GM21619 (cell line): ENCODE data around the gene LZTS2.

ENCODE experiments used
- ATAC-seq: cut with Tn5 transposase; IDR thresholded peaks from one replicate; pipeline ENCODE4 v1.9.1; 2021; ENCODE audit not compliant: unreplicated experiment

The LZTS2 gene

DNA sequence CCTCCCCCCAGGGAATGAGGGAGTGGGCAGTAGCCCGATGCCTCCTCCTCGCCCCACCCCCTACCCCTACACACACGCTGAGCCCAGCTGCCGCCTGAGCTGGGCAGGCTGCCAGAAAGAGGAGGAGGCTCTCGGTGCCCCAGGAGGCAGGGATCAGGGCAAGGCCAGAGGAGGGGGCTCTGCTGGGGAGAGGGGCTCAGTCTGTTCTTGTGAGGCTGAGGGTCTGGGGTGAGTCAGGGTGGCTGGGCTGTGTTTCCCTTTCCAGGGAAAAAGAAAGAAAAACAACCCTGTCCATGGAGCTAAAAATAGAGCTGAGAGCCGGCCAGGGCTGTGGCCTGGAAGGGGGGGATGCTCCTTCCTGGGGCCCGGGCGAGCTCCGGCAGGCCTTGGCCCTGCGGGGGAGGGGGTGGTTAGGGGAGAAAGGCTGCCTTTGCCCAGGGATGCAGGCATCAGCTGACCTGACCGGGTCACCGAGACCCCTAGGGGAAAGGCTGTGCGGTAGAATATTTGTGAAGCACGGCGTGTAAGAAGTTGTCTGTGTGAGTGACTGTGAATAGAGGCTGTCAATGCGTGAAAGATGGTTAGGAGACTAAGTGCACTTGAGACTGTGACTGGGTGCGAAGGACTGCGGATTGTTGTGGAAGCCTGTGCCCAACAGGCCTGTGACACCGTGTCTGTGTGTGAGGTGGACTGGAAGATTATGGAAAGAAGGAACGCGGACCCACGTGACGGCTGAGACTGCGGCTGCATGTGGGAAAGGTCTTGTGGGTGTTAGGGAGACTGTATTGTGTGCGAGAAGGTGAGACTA, 1.2 kb upstream of the LZTS2 start:
- peak; percentile 17 for ATAC-seq

- peak; percentile 45 for ATAC-seq
Measured at GRCh38 chr10:100998991-100999741, 442 bp upstream of the LZTS2 start.

- ATAC-seq: no peak
Measured at GRCh38 chr10:101000127-101000914, 713 bp downstream of the LZTS2 start.

DNA sequence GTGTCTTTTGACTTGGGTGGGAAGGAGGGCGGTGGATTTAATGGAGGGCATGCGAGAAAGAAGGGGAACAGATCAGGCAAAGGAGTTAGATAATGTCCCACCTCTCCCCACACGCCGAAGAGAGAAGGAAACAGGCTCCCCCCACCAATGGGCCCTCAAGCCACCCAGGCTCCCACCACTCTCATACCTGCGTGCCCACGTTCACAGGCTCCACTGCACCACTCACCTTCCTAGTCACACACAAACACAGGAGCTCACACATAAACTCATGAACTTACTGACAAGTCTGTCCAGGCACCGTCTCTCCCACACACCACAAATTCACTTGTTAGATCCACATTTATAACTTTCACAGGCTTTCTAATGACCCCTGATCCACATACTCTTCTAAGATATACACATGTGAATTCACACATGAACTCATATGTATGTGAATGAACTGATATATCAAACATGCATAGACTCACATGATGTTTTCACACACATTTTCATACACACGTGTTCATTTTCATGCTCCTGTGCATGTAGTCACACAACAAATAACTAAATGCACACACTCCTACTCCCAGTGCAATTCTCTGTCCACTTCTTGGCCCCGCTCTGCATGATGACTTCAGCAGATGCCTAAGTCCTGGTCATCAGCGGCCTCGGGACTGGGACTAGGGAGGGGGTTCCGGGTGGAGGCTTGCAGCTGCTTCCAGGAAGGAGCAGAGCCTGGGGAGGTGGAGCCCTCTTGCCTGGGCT, 1.5 kb downstream of the LZTS2 start:
- no peak for ATAC-seq

GRCh38 chr10:101001659-101002035, 2.0 kb downstream of the LZTS2 start:
- ATAC-seq: no peak

- no peak for ATAC-seq
Measured at GRCh38 chr10:101002456-101002855, 2.8 kb downstream of the LZTS2 start.

DNA sequence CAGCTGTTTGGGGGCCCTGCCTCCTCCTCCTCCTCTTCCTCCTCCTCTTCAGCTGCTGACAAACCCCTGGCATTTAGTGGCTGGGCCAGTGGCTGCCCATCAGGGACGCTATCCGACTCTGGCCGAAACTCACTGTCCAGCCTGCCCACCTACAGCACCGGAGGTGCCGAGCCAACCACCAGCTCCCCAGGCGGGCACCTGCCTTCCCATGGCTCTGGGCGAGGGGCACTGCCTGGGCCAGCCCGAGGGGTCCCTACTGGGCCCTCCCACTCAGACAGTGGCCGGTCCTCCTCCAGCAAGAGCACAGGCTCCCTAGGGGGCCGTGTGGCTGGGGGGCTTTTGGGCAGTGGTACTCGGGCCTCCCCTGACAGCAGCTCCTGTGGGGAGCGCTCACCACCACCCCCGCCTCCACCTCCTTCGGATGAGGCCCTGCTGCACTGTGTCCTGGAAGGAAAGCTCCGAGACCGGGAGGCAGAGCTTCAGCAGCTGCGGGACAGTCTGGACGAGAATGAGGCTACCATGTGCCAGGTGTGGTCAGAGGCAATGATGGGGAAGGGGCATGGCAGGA, 4.1 kb downstream of the LZTS2 start:
- no peak for ATAC-seq

DNA sequence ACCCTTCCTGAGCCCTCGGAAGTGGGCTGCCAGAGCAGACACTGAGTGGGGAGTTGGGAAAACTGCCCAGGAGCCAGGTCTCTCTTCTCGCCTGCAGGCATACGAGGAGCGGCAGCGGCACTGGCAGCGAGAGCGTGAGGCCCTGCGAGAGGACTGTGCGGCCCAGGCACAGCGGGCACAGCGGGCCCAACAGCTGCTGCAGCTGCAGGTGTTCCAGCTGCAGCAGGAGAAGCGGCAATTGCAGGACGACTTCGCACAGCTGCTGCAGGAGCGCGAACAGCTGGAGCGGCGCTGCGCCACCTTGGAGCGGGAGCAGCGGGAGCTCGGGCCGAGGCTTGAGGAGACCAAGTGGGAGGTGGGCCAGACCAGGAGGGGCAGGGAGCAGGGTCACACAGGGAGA, 5.8 kb downstream of the LZTS2 start:
- ATAC-seq: no peak

DNA sequence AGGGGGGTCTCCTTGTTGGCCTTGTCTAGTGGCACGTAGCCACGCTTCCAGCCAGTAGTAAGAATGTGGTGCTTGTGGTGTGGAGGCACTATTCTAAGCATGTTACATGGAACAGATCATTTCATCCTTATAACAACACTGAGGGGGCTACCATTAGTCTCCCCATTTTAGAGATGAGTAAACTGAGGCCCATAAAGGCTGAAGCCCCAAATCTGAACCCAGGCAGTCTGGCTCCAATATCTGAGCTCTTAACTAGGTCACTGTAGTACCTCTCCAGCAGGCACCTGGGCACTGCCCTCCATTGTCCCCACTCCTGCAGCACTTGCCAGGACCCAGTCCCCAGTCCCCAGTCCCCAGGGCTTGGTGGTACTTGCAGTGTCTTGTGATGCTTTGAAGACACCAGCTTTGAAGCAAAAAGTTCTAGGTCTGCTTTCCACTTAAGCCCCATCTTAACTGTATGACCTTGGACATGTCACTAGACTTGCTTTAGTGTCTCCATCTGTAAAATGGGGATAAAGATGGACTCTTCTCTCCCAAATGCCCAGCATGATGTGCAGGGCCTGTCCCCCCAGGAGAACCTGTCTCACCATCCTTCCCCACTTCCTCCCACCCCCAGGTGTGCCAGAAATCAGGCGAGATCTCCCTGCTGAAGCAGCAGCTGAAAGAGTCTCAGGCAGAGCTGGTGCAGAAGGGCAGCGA, 6.4 kb downstream of the LZTS2 start:
- ATAC-seq: no peak

GRCh38 chr10:101006593-101007098, 7.0 kb downstream of the LZTS2 start:
- ATAC-seq: no peak

GRCh38 chr10:101007099-101007711, 7.6 kb downstream of the LZTS2 start:
- ATAC-seq: no peak

GRCh38 chr10:101007915-101008822, 8.6 kb downstream of the LZTS2 start:
- no peak for ATAC-seq

DNA sequence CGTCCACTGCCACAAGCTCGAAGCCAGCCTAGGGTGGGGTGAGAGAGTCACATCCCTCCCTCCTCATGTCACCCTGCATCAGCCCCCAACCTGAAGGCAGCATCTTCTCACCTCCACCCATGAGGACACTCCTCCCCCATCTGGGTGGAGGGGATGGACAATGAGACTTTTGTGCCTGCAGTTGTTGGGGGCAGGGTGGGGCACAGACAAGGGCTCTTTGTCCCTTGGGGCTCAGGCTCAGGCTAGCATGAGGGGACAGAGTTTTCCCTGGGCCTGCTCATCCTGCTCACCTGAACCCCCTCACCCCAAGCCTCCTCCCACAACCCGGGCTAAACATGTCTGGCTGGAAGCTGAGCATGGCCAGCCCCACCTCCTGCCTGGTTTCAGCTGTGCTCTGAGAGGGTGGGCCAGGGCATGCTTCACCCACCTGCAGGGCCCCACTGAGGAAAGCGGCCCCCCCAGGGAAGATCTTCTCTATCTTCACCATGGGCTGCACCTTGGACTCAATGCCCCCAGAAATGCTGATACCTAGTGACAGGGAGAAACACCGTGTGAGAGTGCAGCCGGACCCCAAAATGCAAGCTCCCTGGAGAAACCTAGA, 9.3 kb downstream of the LZTS2 start:
- ATAC-seq: no peak

DNA sequence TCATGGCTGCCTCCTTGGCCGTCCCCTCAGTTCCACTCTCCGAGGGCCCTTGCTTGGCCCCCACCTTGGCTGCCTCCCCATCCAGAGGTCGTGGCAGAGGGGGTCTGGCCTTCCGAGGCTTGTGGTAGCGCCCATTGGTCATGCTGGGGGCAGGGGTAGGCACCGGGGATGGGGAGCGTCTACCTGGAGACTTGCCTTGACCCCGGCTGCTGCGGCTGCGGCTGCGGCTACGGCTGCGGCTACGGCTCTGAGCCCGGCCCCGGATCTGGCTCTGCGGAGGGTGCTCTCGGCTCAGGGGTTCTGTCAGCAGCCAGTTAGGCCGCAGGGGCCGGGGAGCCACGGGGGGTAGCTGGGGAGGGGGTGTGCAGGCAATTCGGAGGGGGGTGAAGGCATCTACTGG, 10.7 kb downstream of the LZTS2 start:
- no peak for ATAC-seq

- no peak for ATAC-seq
Measured at GRCh38 chr10:101011517-101012423, 12.2 kb downstream of the LZTS2 start.

- ATAC-seq: peak; percentile 78
Measured at GRCh38 chr10:101012525-101013364, 13.1 kb downstream of the LZTS2 start.
